ENCODE measurements around the gene NUB1. TPM values are rescaled to one million over a fixed set of nuclear protein-coding genes. Genes with fewer than 3 reads are reported as not detected.

The NUB1 gene
- total RNA-seq, 2 experiments from 2014 or later = 51.4 to 70.4 TPM

DNA sequence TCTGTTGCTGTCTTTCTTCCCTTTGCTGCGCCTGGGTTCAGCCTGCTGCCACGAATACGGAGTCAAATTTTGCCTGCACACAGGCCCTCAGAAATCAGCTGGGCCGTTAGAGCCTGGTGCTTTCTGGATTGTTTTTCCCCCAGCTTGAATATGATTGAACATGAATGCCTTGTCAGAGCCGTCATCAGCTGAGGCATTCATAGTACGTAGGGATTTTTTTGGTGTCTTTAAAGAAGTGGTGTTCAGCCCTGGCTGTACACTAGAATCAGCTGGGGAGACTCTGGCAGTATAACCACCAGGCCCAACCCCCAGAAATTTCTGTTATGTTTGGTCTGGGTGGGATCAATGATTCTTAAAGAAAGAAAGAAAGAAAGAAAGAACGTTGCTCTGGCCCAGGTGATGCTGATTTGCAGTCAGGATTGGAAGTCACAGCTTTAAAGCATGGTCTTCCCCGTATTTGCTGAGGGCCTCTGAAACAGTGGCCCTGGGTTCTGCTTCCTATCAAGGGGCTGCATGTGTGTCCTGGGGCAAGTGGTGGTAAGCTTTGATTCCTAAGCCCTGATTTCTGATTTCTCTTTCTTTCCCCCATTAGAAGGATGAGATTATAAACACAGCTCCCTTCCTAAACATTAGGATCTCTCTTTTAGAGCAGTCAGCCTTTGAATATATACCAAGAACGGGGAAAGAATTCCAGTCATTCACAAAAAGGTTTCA, 24.7 kb downstream of the NUB1 start:
- DNase-seq = no peak
- no peak for ATAC-seq
- peaks cover 10% of the 10 kb centered on the region for H3K4me1 Mint-ChIP-seq
- H3K9me3 Mint-ChIP-seq (ENCODE audit: low read depth) = no peaks in the 10 kb centered on the region
- no peaks in the 10 kb centered on the region for H3K27me3 Mint-ChIP-seq
- intact Hi-C loops (cut with DNase I, micrococcal nuclease) = loop anchor here in 1 of 2 experiments (10.0 kb wide), 1 partner anchor 388 kb away; no protein-coding TSS in a partner anchor
- ChIA-PET CTCF (interaction anchor here (0.7 to 10.3 kb wide), 12 partner anchors 12 to 394 kb away, joined by 3 to 210 read pairs (median 3); no protein-coding TSS in a partner anchor), POLR2A (no interaction called here)
- peaks cover 38% of the 10 kb centered on the region for H3K36me3 Mint-ChIP-seq (ENCODE audit: low read depth)
- no peak overlapping the region for H3K4me3 Mint-ChIP-seq
- H3K27ac Mint-ChIP-seq = no peak overlapping the region

DNA sequence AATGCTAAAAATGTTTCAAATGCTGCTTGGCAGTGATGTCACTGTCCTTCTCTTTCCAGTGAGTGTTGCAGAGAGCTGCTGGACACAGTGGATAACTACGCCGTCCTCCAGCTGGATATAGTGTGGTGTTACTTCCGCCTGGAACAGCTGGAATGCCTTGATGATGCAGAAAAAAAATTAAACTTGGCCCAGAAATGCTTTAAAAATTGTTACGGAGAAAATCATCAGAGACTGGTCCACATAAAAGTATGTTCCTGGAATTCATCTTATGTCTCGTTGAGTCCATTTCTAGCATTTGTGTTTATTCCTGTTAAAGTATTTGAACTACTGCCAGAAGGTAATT, 25.2 kb downstream of the NUB1 start:
- peaks cover 10% of the 10 kb centered on the region for H3K4me1 Mint-ChIP-seq
- H3K9me3 Mint-ChIP-seq (ENCODE audit: low read depth) = no peaks in the 10 kb centered on the region
- ChIA-PET POLR2A (no interaction called here), CTCF (interaction anchor here (0.7 to 10.3 kb wide), 11 partner anchors 13 to 393 kb away, joined by 3 to 210 read pairs (median 3); no protein-coding TSS in a partner anchor)
- no peak overlapping the region for H3K27ac Mint-ChIP-seq
- H3K36me3 Mint-ChIP-seq (ENCODE audit: low read depth) = peaks cover 34% of the 10 kb centered on the region
- intact Hi-C loops (cut with DNase I, micrococcal nuclease) = loop anchor here in 1 of 2 experiments (10.0 kb wide), 1 partner anchor 388 kb away; no protein-coding TSS in a partner anchor
- no peaks in the 10 kb centered on the region for H3K27me3 Mint-ChIP-seq
- DNase-seq (no peak), ATAC-seq (no peak)
- H3K4me3 Mint-ChIP-seq = no peak overlapping the region

DNA sequence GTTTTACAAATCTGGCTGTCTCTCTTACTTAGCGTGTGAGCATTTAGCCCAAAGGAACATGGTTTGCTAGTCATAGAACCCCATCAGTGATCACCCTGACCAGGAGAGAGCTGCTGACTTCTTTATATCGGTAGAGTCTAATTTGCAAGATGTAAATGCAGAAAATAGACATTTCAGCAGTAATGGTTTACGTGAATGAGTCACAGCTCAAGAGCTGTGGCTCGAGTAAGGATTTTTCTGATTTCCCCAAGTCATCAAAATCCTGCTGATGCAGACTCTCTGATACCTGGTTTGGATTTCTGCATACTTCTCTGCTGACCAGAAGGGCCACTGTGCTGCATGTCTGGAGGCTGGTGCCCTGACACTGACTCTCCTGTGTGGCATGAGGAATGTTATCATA, 25.7 kb downstream of the NUB1 start:
- ATAC-seq (no peak), DNase-seq (no peak)
- Mint-ChIP-seq H3K4me1 (peaks cover 10% of the 10 kb centered on the region), H3K27me3 (no peaks in the 10 kb centered on the region), H3K27ac (no peak overlapping the region), H3K4me3 (no peak overlapping the region), H3K36me3 (ENCODE audit: low read depth) (peaks cover 32% of the 10 kb centered on the region), H3K9me3 (ENCODE audit: low read depth) (no peaks in the 10 kb centered on the region)
- ChIA-PET CTCF (interaction anchor here (0.8 to 10.3 kb wide), 7 partner anchors 13 to 178 kb away, joined by 3 to 210 read pairs (median 5); no protein-coding TSS in a partner anchor), POLR2A (no interaction called here)
- intact Hi-C loops (cut with DNase I, micrococcal nuclease) = loop anchor here in 1 of 2 experiments (10.0 kb wide), 1 partner anchor 388 kb away; no protein-coding TSS in a partner anchor

DNA sequence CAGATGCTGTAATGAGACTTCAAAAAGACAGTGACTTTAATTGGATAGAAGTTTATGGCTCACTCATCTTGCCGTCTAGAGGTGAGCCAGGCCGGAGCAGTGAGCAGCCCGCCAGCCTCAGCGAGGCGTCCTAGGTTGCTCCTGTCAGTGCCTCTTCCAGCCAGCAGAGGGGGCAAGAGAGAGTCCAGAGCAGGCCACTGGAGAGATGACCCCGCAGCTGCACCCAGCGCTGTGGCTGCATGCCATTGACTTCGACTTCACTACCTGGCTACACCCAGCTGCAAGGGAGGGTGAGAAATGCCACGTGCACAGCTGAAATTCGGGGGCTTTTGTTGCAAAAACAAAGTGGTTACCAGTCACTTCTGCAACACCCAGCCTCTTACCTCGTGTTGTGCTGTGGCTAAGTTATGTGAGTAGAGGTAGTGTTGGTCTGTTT, 26.5 kb downstream of the NUB1 start:
- H3K9me3 Mint-ChIP-seq (ENCODE audit: low read depth) = no peaks in the 10 kb centered on the region
- ATAC-seq = peak; percentile 100
- intact Hi-C loops (cut with DNase I, micrococcal nuclease) = loop anchor here (1.0 to 10.0 kb wide), 4 partner anchors 53 to 391 kb away; no protein-coding TSS in a partner anchor

DNA sequence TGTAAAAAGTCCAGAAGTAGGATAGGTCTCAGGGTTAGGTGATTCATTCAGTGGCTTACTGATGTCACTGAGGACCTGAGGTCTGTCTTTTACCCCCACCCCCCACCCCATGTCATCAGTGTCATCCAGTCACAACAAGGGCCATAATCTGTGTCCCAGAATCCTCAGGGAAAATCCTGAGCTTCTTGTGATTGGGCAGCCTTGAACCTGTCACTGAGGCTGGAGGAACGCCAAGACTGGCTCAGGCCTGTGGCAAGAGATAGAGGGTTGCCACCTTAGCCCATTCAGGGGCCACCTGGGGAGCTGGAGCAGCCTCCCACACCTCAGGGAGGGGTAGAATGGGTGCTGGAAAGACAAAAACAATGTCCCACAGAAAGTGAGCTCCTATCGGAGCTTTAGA, 29.7 kb downstream of the NUB1 start:
- ChIA-PET CTCF (interaction anchor here (1.1 to 10.3 kb wide), 8 partner anchors 11 to 83 kb away, joined by 3 to 210 read pairs (median 6); no protein-coding TSS in a partner anchor), POLR2A (interaction anchor here (0.6 kb wide), 1 partner anchor 54 kb away, joined by 4 read pairs; no protein-coding TSS in a partner anchor)
- intact Hi-C loops (cut with DNase I, micrococcal nuclease) = no loop called here
- Mint-ChIP-seq H3K36me3 (ENCODE audit: low read depth) (peaks cover 24% of the 10 kb centered on the region), H3K4me3 (no peak overlapping the region), H3K27ac (no peak overlapping the region), H3K9me3 (ENCODE audit: low read depth) (no peaks in the 10 kb centered on the region), H3K4me1 (peaks cover 10% of the 10 kb centered on the region), H3K27me3 (no peaks in the 10 kb centered on the region)
- DNase-seq (no peak), ATAC-seq (no peak)

More for the DNA sequence above, 26.5 kb downstream of the NUB1 start:
- ChIA-PET POLR2A (interaction anchor here (0.7 kb wide), 1 partner anchor 81 kb away, joined by 4 read pairs; no protein-coding TSS in a partner anchor), CTCF (interaction anchor here (0.7 to 10.3 kb wide), 15 partner anchors 10 to 493 kb away, joined by 3 to 210 read pairs (median 5); no protein-coding TSS in a partner anchor)
- DNase-seq = peak; percentile 88
- H3K4me3 Mint-ChIP-seq = no peak overlapping the region
- peaks cover 10% of the 10 kb centered on the region for H3K4me1 Mint-ChIP-seq
- no peak overlapping the region for H3K27ac Mint-ChIP-seq
- no peaks in the 10 kb centered on the region for H3K27me3 Mint-ChIP-seq
- H3K36me3 Mint-ChIP-seq (ENCODE audit: low read depth) = peaks cover 27% of the 10 kb centered on the region

DNA sequence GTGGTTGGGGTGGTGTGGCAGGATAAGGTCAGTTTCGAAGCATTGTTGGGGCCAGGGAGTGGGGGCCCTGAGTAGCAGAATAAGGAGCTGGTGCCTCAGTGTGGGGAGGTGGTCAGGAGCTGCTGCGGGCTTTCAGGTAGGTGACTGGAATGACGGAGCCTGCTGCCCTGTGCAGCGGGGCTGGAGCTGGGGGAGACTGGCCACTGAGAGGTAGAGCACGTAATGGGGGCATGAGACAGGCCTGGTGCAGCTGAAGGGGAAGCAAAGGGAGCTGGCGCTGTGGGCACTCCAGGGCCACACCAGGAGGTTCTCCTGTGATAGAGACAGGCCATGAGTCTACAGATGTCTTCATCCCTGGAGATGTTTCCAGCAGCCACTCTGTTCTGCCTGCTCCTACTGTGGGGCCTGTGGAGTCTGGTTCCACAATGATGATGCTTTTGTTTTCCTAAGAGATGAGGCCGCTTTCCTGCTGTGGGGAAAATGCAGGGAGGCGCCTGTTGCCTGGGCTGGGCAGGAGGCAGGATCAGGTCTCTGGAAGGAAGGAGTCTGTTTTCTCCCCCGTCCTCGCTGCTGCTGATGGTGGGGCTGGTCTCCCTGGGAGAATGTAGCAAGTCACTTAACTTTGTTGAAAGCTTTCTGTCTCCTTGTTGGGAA, 31.1 kb downstream of the NUB1 start:
- intact Hi-C loops (cut with DNase I, micrococcal nuclease) = no loop called here
- POLR2A ChIA-PET = no interaction called here
- no peak overlapping the region for H3K4me3 Mint-ChIP-seq

DNA sequence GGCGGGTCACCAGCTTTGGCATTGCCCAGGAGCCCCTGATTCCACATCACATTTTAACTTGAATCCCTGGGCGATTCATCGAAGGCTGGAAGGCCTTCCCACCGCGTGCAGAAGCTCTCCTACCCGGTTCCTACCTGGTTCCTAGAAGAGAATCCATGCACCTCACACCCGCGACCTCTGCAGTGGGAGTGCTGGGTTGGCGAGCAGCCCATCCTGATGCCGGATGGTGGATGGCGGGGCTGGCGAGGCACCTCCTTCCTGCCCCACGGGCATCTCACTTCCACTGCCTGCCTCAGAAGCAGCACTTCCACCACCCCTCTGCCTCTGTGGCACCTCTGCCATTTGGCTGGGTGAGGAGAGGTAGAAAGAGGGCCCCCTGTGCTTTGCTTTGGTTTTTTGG, 32.0 kb downstream of the NUB1 start:
- intact Hi-C loops (cut with DNase I, micrococcal nuclease) = no loop called here
- Mint-ChIP-seq H3K27me3 (no peaks in the 10 kb centered on the region), H3K27ac (no peak overlapping the region), H3K36me3 (ENCODE audit: low read depth) (peaks cover 19% of the 10 kb centered on the region), H3K4me1 (peaks cover under 1% of the 10 kb centered on the region), H3K4me3 (no peak overlapping the region), H3K9me3 (ENCODE audit: low read depth) (no peaks in the 10 kb centered on the region)
- ChIA-PET CTCF (interaction anchor here (10.3 kb wide), 1 partner anchor 73 kb away, joined by 210 read pairs; no protein-coding TSS in a partner anchor), POLR2A (no interaction called here)
- no peak for ATAC-seq
- no peak for DNase-seq

More for the DNA sequence above, 31.1 kb downstream of the NUB1 start:
- Mint-ChIP-seq H3K36me3 (ENCODE audit: low read depth) (peaks cover 26% of the 10 kb centered on the region), H3K4me1 (peaks cover 8% of the 10 kb centered on the region), H3K27me3 (no peaks in the 10 kb centered on the region), H3K27ac (no peak overlapping the region), H3K9me3 (ENCODE audit: low read depth) (no peaks in the 10 kb centered on the region)
- DNase-seq = no peak
- CTCF ChIA-PET = interaction anchor here (0.7 to 10.3 kb wide), 3 partner anchors 21 to 130 kb away, joined by 3 to 210 read pairs (median 13); no protein-coding TSS in a partner anchor
- ATAC-seq = no peak

DNA sequence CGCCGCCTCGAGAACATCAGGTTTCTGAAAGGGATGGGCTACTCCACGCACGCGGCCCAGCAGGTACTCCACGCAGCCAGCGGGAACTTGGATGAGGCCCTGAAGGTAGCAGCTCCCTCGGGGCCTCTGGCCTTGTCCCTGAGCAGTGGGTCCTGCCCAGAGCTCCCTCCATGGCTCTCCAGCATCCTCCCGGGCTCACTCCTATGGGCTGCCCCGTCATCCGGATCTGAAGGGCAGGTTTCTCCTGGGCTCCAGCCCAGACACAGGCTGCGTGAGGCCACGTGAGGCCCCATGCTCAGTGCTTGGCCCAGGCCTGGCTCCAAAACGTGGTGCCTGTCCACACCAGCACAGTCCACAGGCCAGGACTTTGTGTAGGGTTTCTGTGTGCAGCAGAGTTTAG, 32.5 kb downstream of the NUB1 start:
- Mint-ChIP-seq H3K27ac (no peak overlapping the region), H3K27me3 (no peaks in the 10 kb centered on the region), H3K4me3 (no peak overlapping the region), H3K36me3 (ENCODE audit: low read depth) (peaks cover 18% of the 10 kb centered on the region), H3K4me1 (no peaks in the 10 kb centered on the region), H3K9me3 (ENCODE audit: low read depth) (no peaks in the 10 kb centered on the region)
- no peak for DNase-seq
- ATAC-seq = no peak
- CTCF ChIA-PET = interaction anchor here (10.3 kb wide), 1 partner anchor 73 kb away, joined by 210 read pairs; no protein-coding TSS in a partner anchor
- intact Hi-C loops (cut with DNase I, micrococcal nuclease) = no loop called here
- POLR2A ChIA-PET = no interaction called here

DNA sequence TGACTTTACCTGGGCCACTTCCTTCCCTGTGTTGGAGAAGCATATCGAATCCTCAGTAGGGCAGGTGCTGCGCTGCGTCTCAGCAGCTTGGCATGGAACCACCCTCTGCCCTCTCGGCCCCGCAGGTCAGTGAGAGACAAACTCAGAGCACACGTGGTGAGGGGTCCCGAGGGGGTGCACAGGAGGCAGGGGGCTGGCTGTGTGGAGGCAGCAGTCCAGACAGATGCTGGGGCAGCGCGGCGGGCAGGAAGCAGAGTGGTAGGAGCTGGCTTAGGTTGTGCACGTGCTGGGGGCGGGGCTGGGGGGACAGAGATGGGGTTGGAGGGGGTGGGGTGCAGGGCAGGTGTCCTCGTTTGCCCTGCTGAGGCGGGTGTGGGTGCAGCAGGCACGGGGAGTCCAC, 33.1 kb downstream of the NUB1 start:
- ATAC-seq (no peak), DNase-seq (no peak)
- ChIA-PET CTCF (interaction anchor here (1.6 kb wide), 1 partner anchor 74 kb away, joined by 5 read pairs; no protein-coding TSS in a partner anchor), POLR2A (no interaction called here)
- no peak overlapping the region for H3K27ac Mint-ChIP-seq
- H3K27me3 Mint-ChIP-seq = no peaks in the 10 kb centered on the region
- intact Hi-C loops (cut with DNase I, micrococcal nuclease) = no loop called here
- H3K9me3 Mint-ChIP-seq (ENCODE audit: low read depth) = no peaks in the 10 kb centered on the region
- H3K4me3 Mint-ChIP-seq = no peak overlapping the region
- peaks cover 14% of the 10 kb centered on the region for H3K36me3 Mint-ChIP-seq (ENCODE audit: low read depth)
- H3K4me1 Mint-ChIP-seq = no peaks in the 10 kb centered on the region

DNA sequence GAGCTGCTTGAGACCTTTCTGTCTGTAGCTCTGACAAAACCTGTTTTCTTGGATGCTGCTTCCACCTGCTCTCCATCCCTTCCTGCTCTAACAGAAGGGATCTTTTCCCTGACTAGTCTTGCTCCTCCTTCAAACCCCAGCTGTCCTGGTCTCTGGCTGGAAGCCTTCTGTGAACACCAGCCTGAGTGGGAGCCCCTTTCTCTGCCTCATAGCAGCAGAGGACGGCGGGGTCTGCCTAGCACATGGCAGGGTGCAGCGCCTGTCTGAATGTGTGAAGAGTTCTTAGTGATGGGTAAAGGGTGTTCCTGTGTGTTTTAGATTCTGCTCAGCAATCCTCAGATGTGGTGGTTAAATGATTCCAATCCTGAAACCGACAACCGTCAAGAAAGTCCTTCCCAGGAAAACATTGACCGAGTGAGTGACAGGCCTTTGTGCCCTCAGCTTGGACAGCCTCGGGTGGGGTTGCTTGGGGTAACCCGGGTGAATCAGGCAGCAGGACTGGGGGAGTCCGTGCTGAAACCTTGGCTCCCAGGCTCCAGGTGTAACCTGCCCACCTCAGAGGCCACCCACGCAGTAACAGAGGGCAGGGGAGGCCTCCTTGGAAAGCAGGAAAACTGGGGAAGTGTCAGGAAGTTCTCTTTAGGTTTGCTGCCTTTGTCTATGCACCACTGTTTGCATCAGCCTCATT, 34.1 kb downstream of the NUB1 start:
- no peaks in the 10 kb centered on the region for H3K9me3 Mint-ChIP-seq (ENCODE audit: low read depth)
- intact Hi-C loops (cut with DNase I, micrococcal nuclease) = no loop called here
- peaks cover 11% of the 10 kb centered on the region for H3K36me3 Mint-ChIP-seq (ENCODE audit: low read depth)
- ATAC-seq (no peak), DNase-seq (no peak)
- peaks cover under 1% of the 10 kb centered on the region for H3K4me1 Mint-ChIP-seq
- peak overlapping the region; percentile 2 for H3K27ac Mint-ChIP-seq
- no peaks in the 10 kb centered on the region for H3K27me3 Mint-ChIP-seq
- no peak overlapping the region for H3K4me3 Mint-ChIP-seq
- POLR2A ChIA-PET = no interaction called here
- CTCF ChIA-PET = interaction anchor here (1.6 kb wide), 1 partner anchor 73 kb away, joined by 5 read pairs; no protein-coding TSS in a partner anchor

Data from activated CD4-positive, alpha-beta T cell treated with anti-CD3 and anti-CD28 coated beads for 36 hours (primary cell).